Fibroblast of lung (primary cell): ENCODE measurements around the gene SNRNP25. TPM values are rescaled to one million over a fixed set of nuclear protein-coding genes. Genes with fewer than 3 reads are reported as not detected.

Experiments
- DNase-seq, 2 donors: peaks; one replicate each; pipeline versions ENCODE4 v3.0.0 to v3.0.0-alpha.2; 2010; ENCODE audit warnings: low read depth in 2 of 2
- H2AFZ ChIP-seq: 2 replicates; pipeline ENCODE4 v1.5.1; 2012; ENCODE audit warnings: low read length, control low read depth, inconsistent platforms
- H3K27ac ChIP-seq: 2 replicates; pipeline ENCODE4 v1.5.1; 2011; ENCODE audit warnings: low read length, control low read depth; ENCODE audit not compliant: insufficient read depth
- H3K27me3 ChIP-seq: 2 replicates; pipeline ENCODE4 v1.5.1; 2011; ENCODE audit warnings: mild to moderate bottlenecking, low read length; ENCODE audit not compliant: control insufficient read depth, insufficient read depth
- H3K36me3 ChIP-seq: 2 replicates; pipeline ENCODE4 v1.5.1; 2011; ENCODE audit warnings: low read length; ENCODE audit not compliant: control insufficient read depth, insufficient read depth
- H3K4me1 ChIP-seq: 2 replicates; pipeline ENCODE4 v1.5.1; 2011; ENCODE audit warnings: low read length; ENCODE audit not compliant: control insufficient read depth, insufficient read depth; ENCODE audit errors: extremely low read depth
- H3K4me2 ChIP-seq: 2 replicates; pipeline ENCODE4 v1.5.1; 2011; ENCODE audit warnings: low read length, control low read depth; ENCODE audit not compliant: insufficient read depth; ENCODE audit errors: extremely low read depth
- H3K4me3 ChIP-seq, 4 experiments: fragments of 200-600 bp in 1 of 4; sonication (generic) in 1 of 4; replicated peaks in 1 of 4; 2 replicates each; pipeline ENCODE4 v1.5.1; 2011 to 2016; ENCODE audit warnings: low read length in 4 of 4, low read depth in 3 of 4, mild to moderate bottlenecking in 3 of 4, control low read depth in 2 of 4, inconsistent platforms in 1 of 4, mixed read lengths in 1 of 4; ENCODE audit not compliant: insufficient read depth in 1 of 4; ENCODE audit errors: control extremely low read depth in 1 of 4
- H3K79me2 ChIP-seq: 2 replicates; pipeline ENCODE4 v1.5.1; 2012; ENCODE audit warnings: mild to moderate bottlenecking, low read length, inconsistent platforms; ENCODE audit not compliant: control insufficient read depth, insufficient read depth
- H3K9ac ChIP-seq: 2 replicates; pipeline ENCODE4 v1.5.1; 2011; ENCODE audit warnings: mild to moderate bottlenecking, low read length, control low read depth; ENCODE audit not compliant: insufficient read depth
- H3K9me3 ChIP-seq: 2 replicates; pipeline ENCODE4 v1.5.1; 2012; ENCODE audit warnings: low read depth, low read length; ENCODE audit not compliant: control insufficient read depth, insufficient read depth
- H4K20me1 ChIP-seq: 2 replicates; pipeline ENCODE4 v1.5.1; 2011; ENCODE audit warnings: low read length; ENCODE audit not compliant: control insufficient read depth, insufficient read depth; ENCODE audit errors: extremely low read depth
- CTCF ChIP-seq, 2 donors: IDR thresholded peaks in 1 of 2; conservative IDR thresholded peaks in 1 of 2; 1 replicate in 1 of 2; 2 replicates in 1 of 2; pipeline ENCODE4 v1.5.1; 2011 to 2012; ENCODE audit warnings: low read length in 2 of 2, control low read depth in 1 of 2, inconsistent platforms in 1 of 2, low read depth in 1 of 2, mild to moderate bottlenecking in 1 of 2
- EZH2 ChIP-seq: IDR thresholded peaks from 2 replicates; pipeline ENCODE4 v1.5.1; 2012; ENCODE audit warnings: low read length, control low read depth, mild to moderate bottlenecking; ENCODE audit errors: missing control alignments
- polyA plus RNA-seq, 2 donors: library from polyadenylated mRNA; depleted of rRNA in 1 of 2; stranded (reverse) in 1 of 2; unstranded in 1 of 2; fragments of >200 nt; gene quantifications; 2 replicates each; pipeline ENCODE4 v1.2.1, GENCODE V29; 2011 to 2012; ENCODE audit warnings: missing spikeins in 1 of 2
- total RNA-seq: library from RNA; depleted of rRNA; stranded (reverse); fragments of >200 nt; gene quantifications from 2 replicates; pipeline ENCODE4 v1.2.1, GENCODE V29; 2014

The SNRNP25 gene
- total and polyA plus RNA-seq, 2 donors (not counting 1 experiment from before 2014, with no cell fraction given), result 20.5 to 25.9 TPM

- H3K36me3 ChIP-seq, result peaks cover 47% of the 10 kb centered on the region
- no peak overlapping the region for H2AFZ ChIP-seq
- DNase-seq, result no peak
- no peak overlapping the region for H3K4me3 ChIP-seq
- no peak for TF ChIP-seq EZH2
- TF ChIP-seq CTCF (conservative IDR thresholded peaks at IDR 0.05 in 1 of 2, IDR thresholded peaks at IDR 0.05 in 1 of 2; ENCODE audit: low read depth in 1 of 2, low read length in 2 of 2), result no peak
- H3K9ac ChIP-seq, result no peak overlapping the region
- H4K20me1 ChIP-seq, result no peaks in the 10 kb centered on the region
- peak overlapping the region; percentile 23 for H3K27ac ChIP-seq
- H3K4me1 ChIP-seq, result peaks cover 28% of the 10 kb centered on the region
- H3K27me3 ChIP-seq, result no peaks in the 10 kb centered on the region
- H3K79me2 ChIP-seq, result peaks cover 23% of the 10 kb centered on the region
- no peaks in the 10 kb centered on the region for H3K9me3 ChIP-seq
- H3K4me2 ChIP-seq, result no peak overlapping the region
These were observed 32.2 kb downstream of the SNRNP25 start for GRCh38 chr16:85865-86264.

GRCh38 chr16:86483-86952 lies 32.9 kb downstream of the SNRNP25 start:
- no peak for DNase-seq

GRCh38 chr16:88613-89012 lies 35.0 kb downstream of the SNRNP25 start:
- Histone ChIP-seq H3K9me3 (no peaks in the 10 kb centered on the region), H3K36me3 (peaks cover 36% of the 10 kb centered on the region), H3K79me2 (peaks cover 16% of the 10 kb centered on the region), H3K4me3 (no peak overlapping the region), H4K20me1 (no peaks in the 10 kb centered on the region), H2AFZ (no peak overlapping the region), H3K27ac (no peak overlapping the region), H3K4me1 (peaks cover 24% of the 10 kb centered on the region), H3K9ac (no peak overlapping the region), H3K27me3 (no peaks in the 10 kb centered on the region), H3K4me2 (no peak overlapping the region)
- TF ChIP-seq EZH2, result no peak
- TF ChIP-seq CTCF (conservative IDR thresholded peaks at IDR 0.05 in 1 of 2, IDR thresholded peaks at IDR 0.05 in 1 of 2; ENCODE audit: low read depth in 1 of 2, low read length in 2 of 2), result no peak
- DNase-seq, result no peak

More at GRCh38 chr16:86483-86952, 32.9 kb downstream of the SNRNP25 start:
- Histone ChIP-seq H3K4me3 (no peak overlapping the region), H4K20me1 (no peaks in the 10 kb centered on the region), H3K9me3 (no peaks in the 10 kb centered on the region), H2AFZ (no peak overlapping the region), H3K79me2 (peaks cover 21% of the 10 kb centered on the region), H3K4me1 (peaks cover 27% of the 10 kb centered on the region), H3K9ac (no peak overlapping the region), H3K27ac (peak overlapping the region; percentile 23), H3K27me3 (no peaks in the 10 kb centered on the region), H3K36me3 (peaks cover 46% of the 10 kb centered on the region), H3K4me2 (no peak overlapping the region)
- TF ChIP-seq CTCF (conservative IDR thresholded peaks at IDR 0.05 in 1 of 2, IDR thresholded peaks at IDR 0.05 in 1 of 2; ENCODE audit: low read depth in 1 of 2, low read length in 2 of 2), result no peak
